GM19193 (cell line): ENCODE data around the gene RTEL1.

Experiments
- POLR2A ChIP-seq: IDR thresholded peaks from 4 replicates; pipeline ENCODE4 v1.6.1; 2011; ENCODE audit not compliant: insufficient read depth, insufficient read length; ENCODE audit errors: extremely low read depth

Gene RTEL1

DNA sequence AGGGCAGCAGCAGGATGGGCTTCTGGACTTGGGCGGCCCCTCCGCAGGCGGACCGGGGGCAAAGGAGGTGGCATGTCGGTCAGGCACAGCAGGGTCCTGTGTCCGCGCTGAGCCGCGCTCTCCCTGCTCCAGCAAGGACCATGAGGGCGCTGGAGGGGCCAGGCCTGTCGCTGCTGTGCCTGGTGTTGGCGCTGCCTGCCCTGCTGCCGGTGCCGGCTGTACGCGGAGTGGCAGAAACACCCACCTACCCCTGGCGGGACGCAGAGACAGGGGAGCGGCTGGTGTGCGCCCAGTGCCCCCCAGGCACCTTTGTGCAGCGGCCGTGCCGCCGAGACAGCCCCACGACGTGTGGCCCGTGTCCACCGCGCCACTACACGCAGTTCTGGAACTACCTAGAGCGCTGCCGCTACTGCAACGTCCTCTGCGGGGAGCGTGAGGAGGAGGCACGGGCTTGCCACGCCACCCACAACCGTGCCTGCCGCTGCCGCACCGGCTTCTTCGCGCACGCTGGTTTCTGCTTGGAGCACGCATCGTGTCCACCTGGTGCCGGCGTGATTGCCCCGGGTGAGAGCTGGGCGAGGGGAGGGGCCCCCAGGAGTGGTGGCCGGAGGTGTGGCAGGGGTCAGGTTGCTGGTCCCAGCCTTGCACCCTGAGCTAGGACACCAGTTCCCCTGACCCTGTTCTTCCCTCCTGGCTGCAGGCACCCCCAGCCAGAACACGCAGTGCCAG lies 38.7 kb downstream of the RTEL1 start, which contains the start of gene TNFRSF6B:
Gene TNFRSF6B (plus strand): TSS at position 25 of the 729 bp plus-strand sequence. CDS start 116 bp downstream, at position 141.
- TF ChIP-seq POLR2A = peak; percentile 48

DNA sequence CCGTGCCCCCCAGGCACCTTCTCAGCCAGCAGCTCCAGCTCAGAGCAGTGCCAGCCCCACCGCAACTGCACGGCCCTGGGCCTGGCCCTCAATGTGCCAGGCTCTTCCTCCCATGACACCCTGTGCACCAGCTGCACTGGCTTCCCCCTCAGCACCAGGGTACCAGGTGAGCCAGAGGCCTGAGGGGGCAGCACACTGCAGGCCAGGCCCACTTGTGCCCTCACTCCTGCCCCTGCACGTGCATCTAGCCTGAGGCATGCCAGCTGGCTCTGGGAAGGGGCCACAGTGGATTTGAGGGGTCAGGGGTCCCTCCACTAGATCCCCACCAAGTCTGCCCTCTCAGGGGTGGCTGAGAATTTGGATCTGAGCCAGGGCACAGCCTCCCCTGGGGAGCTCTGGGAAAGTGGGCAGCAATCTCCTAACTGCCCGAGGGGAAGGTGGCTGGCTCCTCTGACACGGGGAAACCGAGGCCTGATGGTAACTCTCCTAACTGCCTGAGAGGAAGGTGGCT lies 39.3 kb downstream of the RTEL1 start:
- no peak for TF ChIP-seq POLR2A

DNA sequence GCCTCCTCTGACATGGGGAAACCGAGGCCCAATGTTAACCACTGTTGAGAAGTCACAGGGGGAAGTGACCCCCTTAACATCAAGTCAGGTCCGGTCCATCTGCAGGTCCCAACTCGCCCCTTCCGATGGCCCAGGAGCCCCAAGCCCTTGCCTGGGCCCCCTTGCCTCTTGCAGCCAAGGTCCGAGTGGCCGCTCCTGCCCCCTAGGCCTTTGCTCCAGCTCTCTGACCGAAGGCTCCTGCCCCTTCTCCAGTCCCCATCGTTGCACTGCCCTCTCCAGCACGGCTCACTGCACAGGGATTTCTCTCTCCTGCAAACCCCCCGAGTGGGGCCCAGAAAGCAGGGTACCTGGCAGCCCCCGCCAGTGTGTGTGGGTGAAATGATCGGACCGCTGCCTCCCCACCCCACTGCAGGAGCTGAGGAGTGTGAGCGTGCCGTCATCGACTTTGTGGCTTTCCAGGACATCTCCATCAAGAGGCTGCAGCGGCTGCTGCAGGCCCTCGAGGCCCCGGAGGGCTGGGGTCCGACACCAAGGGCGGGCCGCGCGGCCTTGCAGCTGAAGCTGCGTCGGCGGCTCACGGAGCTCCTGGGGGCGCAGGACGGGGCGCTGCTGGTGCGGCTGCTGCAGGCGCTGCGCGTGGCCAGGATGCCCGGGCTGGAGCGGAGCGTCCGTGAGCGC lies 39.9 kb downstream of the RTEL1 start:
- peak; percentile 29 for TF ChIP-seq POLR2A

DNA sequence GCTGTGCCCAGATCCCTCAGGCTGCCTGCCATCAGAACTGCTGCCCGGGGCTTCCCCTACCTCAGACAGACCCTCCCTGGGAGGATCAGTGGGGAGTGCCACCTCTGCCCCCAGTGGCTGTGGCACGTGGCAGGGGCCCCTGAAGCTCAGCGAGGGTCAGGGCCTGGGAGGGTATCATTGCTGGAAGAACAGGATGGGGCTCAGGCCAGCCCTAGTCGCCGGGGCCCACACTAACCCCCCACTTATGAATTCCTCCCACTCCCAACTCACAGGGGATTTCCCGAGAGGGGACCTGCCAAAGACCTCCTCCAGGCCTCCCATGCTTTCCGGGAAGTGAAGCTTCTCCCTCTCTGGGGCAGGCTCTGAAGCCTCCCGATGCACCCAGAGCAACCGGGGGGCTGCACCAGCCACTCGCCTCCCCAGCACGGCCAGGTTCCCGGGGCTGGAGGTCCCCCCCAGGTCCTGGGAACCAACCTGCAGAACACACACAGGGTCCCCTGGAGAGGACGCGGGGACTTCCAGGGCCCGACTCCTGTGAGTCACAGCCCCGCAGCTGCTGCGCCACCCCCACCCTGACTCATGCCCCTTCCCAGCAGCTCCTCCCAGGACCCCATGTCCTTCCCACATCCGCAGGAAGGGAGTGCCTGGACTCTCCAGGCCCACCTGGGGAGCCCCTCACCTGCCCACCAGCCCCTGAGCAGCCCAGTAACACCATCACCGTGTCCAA lies 40.8 kb downstream of the RTEL1 start:
- no peak for TF ChIP-seq POLR2A

DNA sequence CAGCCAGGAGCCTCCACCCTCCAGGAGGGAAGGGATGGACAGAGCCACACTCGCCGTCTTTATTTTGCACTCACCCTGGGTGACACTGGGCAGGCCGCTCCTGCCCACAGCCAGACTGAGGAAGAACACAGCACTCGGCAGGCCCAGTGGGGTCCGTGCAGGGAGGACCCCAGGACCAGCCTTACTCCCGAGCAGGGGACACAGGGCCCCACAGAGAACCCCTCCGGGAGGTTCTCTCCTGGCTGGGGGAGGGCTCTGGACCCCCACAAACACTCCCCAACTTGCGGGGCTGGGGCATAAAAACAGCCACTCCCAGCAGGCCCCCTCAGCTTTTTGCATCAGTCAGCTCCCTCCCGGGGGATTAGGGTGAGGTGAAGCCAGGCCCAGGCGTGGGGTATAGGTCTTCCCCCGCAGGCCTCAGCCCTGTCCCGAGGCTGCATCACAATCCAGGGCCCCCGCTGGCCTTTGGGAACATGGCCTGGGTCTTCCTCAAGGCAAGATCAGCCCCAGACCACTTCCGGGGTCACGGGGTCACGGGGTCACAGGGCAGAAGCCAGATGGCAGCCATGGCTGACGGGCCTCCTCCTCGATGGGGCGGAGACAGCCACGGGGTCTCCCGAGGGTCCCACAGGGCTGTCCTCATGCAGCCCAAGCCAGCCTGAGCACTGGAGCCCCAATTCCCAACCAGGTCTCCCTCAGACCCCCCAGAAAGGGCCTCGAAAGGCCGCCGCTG lies 41.5 kb downstream of the RTEL1 start:
- TF ChIP-seq POLR2A = no peak

DNA sequence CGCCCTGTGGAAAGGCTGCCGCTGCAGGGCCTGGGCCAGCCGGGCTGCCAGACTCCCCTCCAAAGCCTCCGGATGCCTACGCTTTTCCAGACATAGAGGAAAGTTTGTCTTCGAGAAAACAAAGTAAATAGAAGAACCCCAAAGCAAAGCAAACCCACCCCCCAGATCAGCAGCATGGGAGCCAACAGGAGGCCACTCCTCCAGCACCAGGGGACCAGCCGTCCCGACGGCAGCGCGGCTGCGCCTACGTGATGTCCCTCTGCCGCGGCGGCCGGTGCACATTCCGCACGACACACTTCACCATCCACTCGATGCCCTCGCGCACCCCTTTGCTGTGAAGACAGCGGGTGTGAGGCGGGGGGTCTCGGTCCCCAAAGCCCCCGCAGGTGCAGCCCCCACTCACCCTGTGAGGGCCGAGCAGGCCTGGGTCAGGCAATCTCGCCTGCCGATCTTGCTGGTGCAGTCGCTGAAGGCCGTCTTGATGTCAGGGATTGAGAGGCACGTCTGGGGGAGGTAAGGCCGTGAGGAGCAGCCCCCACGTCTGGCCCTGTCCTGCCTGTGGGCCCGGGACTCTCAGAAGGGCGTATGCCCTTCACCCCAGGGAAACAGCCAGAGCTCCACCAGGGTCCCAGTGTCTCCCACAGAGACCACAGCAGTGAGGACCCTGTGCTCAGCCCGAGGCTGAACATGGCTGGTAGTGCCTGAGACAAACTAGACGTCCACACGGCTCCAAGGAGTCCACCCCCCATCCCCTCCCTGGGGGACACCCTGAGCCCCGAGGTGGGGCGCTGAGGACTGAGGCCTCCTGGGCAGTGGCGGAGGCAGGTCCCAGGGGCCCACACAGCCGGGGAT lies 42.3 kb downstream of the RTEL1 start:
- TF ChIP-seq POLR2A = no peak

DNA sequence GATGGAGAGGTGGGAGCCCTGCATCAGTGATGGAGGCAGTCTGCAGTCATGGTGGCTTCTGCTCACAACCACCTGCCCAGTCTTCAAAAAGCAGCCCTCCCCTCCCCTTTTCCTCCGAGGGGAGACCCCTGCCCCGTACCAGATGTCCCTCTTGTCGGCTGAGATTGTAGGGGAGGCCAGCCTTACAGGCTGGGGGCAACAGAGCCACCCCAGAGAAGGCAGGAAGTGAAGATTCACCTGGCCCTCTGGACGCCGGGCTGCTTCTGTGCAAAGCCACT lies 42.9 kb downstream of the RTEL1 start:
- no peak for TF ChIP-seq POLR2A

DNA sequence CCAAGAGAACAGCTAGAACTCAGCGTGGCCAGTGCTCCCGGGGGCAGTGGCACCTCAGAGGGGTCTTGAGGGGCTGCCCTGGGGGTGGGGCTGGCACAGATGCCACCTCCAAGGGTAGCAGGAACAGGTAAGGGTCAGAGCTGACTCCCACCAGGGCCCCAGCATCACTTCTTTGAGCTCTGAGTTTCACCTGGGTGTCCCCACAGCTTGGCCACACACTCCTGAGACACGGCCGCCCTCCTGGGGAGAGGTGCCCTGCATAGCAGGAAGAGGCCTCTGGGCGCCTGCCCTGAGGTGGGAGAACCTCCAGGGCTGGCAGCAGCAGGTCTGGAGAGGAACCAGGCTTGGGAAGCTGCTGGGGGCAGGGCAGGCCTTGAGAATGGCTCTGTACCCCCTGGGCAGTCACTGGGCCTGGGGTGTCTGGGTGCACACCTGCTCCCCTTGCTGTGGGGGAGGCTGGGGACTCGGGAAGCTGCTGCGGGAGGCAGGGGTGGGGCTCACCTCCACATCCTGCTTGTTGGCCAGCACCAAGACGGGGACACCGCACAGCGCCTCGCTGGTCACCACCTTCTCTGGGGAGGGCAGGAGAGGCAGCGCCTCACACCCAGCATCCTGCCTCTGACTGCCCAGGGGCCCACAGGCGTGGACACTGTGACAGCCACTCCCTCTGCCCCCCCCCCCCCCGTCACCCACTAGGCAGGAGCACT lies 43.4 kb downstream of the RTEL1 start:
- no peak for TF ChIP-seq POLR2A

DNA sequence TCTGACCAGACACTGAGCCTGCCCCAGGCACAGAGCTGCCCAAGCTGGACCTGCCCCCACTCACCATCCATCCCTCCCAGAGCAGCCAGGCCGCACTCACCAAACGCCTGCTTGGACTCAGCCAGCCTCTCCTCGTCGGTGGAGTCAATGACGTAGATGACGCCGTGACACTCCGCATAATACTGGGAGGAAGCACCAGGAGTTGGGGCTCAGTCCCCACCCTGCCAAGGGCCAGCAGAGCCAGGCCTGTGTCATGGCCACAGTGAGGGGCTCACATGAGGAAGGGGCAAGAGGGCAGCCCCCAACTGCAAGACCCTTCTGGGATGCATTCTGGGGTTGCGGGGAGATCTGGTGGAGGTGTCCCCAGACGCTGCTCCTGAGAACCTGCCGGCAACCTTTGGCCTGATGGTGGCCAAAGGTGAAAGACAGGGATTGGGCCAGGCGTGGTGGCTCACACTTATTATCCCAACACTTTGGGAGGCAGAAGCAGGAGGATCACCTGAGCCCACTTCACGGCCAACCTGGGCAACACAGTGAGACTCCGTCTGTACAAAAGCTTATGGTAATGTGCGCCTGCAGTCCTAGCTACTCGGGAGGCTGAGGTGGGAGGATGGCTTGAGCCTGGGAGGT lies 44.0 kb downstream of the RTEL1 start:
- no peak for TF ChIP-seq POLR2A

DNA sequence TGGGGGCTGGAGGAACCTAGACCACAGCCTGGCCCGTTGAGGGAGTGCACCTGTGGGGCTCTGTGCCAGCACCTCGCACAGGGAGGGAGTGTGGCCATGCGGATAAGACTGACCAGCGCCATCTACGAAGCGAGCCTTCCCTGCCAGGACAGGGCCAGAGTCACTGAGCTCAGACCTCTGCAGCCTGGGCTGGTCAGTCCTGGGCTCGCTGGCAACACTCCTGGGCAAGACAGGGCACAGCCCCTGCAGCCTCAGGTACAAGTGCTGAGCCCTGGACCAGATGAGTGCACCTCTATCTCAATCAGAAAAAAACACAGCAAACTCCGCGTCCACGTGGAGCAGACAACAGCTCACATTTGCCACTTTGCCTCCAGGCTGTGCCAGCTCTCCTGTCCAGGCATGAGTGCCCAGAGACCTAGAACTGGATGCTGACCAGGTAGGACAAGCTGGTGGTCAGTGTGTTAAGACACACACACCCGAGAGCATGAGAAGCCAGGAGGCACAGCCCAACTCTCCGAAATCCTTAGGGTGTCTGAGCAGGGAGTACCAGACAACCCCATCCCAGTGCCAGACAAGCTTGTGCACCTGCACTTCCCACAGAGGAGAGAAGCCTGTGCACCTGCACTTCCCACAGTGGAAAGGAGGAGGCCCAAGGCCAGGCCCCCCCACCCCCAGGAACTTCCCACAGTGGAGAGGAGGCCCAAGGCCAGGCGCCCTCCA lies 44.8 kb downstream of the RTEL1 start:
- no peak for TF ChIP-seq POLR2A

DNA sequence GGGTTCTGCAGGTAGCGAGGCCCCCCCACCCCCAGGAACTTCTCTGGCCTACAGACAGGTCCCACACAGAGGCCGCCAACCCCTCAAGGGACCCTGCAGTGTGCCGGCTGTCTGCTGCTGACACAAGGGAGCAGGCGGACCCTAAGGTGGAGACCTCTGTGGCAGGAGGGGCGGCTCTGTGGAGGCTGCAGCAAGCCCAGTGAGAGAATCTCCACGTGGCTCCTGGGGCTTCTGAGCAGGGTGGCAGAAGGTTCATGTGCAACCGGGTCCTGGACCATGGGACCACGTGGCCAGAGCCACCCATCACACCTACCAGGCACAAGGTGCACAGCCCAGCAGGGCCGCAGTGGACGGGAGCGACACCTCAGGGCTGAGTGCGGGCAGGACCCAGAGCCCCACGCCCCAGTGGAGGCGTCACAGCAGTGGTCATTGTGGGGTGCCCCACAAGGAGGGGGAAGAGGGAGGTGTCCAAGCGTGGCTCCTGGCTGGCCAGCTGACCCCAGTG lies 45.4 kb downstream of the RTEL1 start:
- no peak for TF ChIP-seq POLR2A
